ENCODE measurements around the gene MYBPC3. TPM values are rescaled to one million over a fixed set of nuclear protein-coding genes. Genes with fewer than 3 reads are reported as not detected.

The MYBPC3 gene
- total and polyA plus RNA-seq, 2 donors from 2014 or later = 0.19 to 0.52 TPM

DNA sequence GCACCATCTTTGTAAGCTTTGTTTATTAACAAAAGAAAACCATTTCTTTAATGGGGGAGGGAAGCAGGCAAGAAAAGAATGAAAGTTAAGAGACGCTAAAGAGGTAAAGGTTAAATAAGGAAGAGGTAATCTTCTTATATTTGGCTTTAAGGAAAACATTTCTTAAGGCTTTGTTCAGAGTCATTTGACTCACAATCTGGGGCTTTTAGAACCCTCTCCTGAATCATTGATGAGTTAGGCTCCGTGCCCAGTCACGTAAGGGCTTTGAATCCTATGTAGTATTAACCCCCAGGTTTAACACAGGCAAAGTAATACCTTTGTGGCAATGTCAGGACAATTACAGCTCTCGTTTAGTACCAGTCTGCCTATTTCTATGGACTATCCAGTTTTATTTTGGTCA, 56.5 kb downstream of the MYBPC3 start:
- no peak overlapping the region for H3K9ac ChIP-seq (ENCODE audit: low read length in 3 of 3)
- intact Hi-C loops (cut with DNase I) = no loop called here
- no peak for DNase-seq
- peaks cover 10 to 57% (median 34%) of the 10 kb centered on the region in 3 donors for H3K36me3 ChIP-seq (ENCODE audit: control insufficient read depth in 2 of 3, insufficient read depth in 3 of 3, low read length in 3 of 3)
- H3K4me3 ChIP-seq (ENCODE audit: low read length in 3 of 3) = no peak overlapping the region
- H3K9me3 ChIP-seq (ENCODE audit: control insufficient read depth in 2 of 3, insufficient read depth in 1 of 3, low read length in 3 of 3) = peaks cover 0 to 2% (median 0%) of the 10 kb centered on the region in 3 donors
- no peaks in the 10 kb centered on the region for H3K4me1 ChIP-seq (ENCODE audit: control insufficient read depth in 2 of 3, insufficient read depth in 2 of 3, low read depth in 1 of 3, low read length in 3 of 3)
- no peaks in the 10 kb centered on the region for H3K27me3 ChIP-seq (ENCODE audit: control insufficient read depth, insufficient read depth, low read length)
- no peak overlapping the region for H3K27ac ChIP-seq (ENCODE audit: low read depth in 2 of 2, low read length in 2 of 2)
- TF ChIP-seq, protein P1, sequence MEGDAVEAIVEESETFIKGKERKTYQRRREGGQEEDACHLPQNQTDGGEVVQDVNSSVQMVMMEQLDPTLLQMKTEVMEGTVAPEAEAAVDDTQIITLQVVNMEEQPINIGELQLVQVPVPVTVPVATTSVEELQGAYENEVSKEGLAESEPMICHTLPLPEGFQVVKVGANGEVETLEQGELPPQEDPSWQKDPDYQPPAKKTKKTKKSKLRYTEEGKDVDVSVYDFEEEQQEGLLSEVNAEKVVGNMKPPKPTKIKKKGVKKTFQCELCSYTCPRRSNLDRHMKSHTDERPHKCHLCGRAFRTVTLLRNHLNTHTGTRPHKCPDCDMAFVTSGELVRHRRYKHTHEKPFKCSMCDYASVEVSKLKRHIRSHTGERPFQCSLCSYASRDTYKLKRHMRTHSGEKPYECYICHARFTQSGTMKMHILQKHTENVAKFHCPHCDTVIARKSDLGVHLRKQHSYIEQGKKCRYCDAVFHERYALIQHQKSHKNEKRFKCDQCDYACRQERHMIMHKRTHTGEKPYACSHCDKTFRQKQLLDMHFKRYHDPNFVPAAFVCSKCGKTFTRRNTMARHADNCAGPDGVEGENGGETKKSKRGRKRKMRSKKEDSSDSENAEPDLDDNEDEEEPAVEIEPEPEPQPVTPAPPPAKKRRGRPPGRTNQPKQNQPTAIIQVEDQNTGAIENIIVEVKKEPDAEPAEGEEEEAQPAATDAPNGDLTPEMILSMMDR (IDR thresholded peaks at IDR 0.05; ENCODE audit: borderline replicate concordance, extremely low read depth, insufficient read depth) = no peak
- no peak for FAIRE-seq

DNA sequence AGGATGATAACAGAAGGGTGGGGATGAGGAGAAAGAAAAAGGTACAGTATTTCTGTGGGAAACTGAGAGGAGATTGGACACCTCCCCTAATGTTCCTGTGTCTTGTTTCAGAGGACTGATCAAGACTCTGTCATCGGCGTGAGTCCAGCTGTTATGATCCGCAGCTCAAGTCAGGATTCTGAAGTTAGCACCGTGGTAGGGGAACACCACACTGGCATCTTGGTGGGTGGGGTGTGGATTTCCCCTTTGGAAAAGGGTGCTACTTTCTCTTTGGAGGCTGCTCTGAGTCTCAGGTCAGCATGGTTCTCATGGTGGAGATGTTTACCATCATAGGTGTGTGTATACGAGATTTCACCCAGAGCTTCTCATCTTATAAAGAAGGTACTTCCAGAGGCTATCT, 57.1 kb downstream of the MYBPC3 start:
- no peak for DNase-seq
- H3K36me3 ChIP-seq (ENCODE audit: control insufficient read depth in 2 of 3, insufficient read depth in 3 of 3, low read length in 3 of 3) = peaks cover 10 to 64% (median 40%) of the 10 kb centered on the region in 3 donors

DNA sequence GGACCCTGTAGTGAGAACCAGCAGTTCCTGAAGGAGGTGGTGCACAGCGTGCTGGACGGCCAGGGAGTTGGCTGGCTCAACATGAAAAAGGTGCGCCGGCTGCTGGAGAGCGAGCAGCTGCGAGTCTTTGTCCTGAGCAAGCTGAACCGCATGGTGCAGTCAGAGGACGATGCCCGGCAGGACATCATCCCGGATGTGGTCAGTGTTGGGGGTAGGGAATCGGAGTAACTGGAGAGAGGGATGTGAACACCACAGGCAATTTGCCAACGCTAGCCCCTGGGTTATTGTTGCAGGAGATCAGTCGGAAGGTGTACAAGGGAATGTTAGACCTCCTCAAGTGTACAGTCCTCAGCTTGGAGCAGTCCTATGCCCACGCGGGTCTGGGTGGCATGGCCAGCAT, 62.6 kb downstream of the MYBPC3 start:
- Histone ChIP-seq H3K4me3 (ENCODE audit: low read length in 3 of 3) (no peak overlapping the region), H3K9ac (ENCODE audit: low read length in 3 of 3) (no peak overlapping the region), H3K4me1 (ENCODE audit: control insufficient read depth in 2 of 3, insufficient read depth in 2 of 3, low read depth in 1 of 3, low read length in 3 of 3) (no peaks in the 10 kb centered on the region), H3K27me3 (ENCODE audit: control insufficient read depth, insufficient read depth, low read length) (no peaks in the 10 kb centered on the region), H3K9me3 (ENCODE audit: control insufficient read depth in 2 of 3, insufficient read depth in 1 of 3, low read length in 3 of 3) (no peaks in the 10 kb centered on the region), H3K27ac (ENCODE audit: low read depth in 2 of 2, low read length in 2 of 2) (no peak overlapping the region), H3K36me3 (ENCODE audit: control insufficient read depth in 2 of 3, insufficient read depth in 3 of 3, low read length in 3 of 3) (peaks cover 2 to 74% (median 69%) of the 10 kb centered on the region in 3 donors)
- DNase-seq (no peak), FAIRE-seq (no peak)
- TF ChIP-seq, protein P1 (IDR thresholded peaks at IDR 0.05; ENCODE audit: borderline replicate concordance, extremely low read depth, insufficient read depth) = no peak
- intact Hi-C loops (cut with DNase I) = no loop called here

More for the DNA sequence above, 57.1 kb downstream of the MYBPC3 start:
- Histone ChIP-seq H3K4me1 (ENCODE audit: control insufficient read depth in 2 of 3, insufficient read depth in 2 of 3, low read depth in 1 of 3, low read length in 3 of 3) (no peaks in the 10 kb centered on the region), H3K27ac (ENCODE audit: low read depth in 2 of 2, low read length in 2 of 2) (no peak overlapping the region), H3K4me3 (ENCODE audit: low read length in 3 of 3) (no peak overlapping the region), H3K27me3 (ENCODE audit: control insufficient read depth, insufficient read depth, low read length) (no peaks in the 10 kb centered on the region), H3K9me3 (ENCODE audit: control insufficient read depth in 2 of 3, insufficient read depth in 1 of 3, low read length in 3 of 3) (peaks cover 0 to 2% (median 0%) of the 10 kb centered on the region in 3 donors), H3K9ac (ENCODE audit: low read length in 3 of 3) (no peak overlapping the region)
- FAIRE-seq = no peak
- TF ChIP-seq, protein P1 (IDR thresholded peaks at IDR 0.05; ENCODE audit: borderline replicate concordance, extremely low read depth, insufficient read depth) = no peak
- intact Hi-C loops (cut with DNase I) = no loop called here

DNA sequence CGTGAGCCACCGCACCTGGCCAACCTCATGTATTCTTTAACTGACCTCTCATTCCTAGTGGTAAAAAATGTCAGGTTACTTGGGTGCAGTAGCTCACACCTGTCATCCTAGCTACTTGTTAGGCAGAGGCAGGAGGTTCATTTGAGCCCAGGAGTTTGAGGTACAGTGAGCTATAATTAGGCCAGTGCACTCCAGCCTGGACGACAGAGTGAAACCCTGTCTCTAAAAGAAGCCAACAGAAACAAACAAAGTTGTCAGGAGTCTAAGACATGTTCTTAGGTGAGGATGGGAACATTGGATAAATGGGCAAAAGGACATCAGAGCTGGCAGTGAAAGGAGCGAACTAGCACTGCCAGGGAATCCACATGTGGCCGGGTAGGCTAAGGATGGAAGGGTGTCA, 64.4 kb downstream of the MYBPC3 start:
- DNase-seq (no peak), FAIRE-seq (no peak)
- no peak overlapping the region for H3K4me3 ChIP-seq (ENCODE audit: low read length in 3 of 3)
- no peaks in the 10 kb centered on the region for H3K27me3 ChIP-seq (ENCODE audit: control insufficient read depth, insufficient read depth, low read length)
- no peak overlapping the region for H3K27ac ChIP-seq (ENCODE audit: low read depth in 2 of 2, low read length in 2 of 2)
- no peaks in the 10 kb centered on the region for H3K4me1 ChIP-seq (ENCODE audit: control insufficient read depth in 2 of 3, insufficient read depth in 2 of 3, low read depth in 1 of 3, low read length in 3 of 3)
- TF ChIP-seq, protein P1 (IDR thresholded peaks at IDR 0.05; ENCODE audit: borderline replicate concordance, extremely low read depth, insufficient read depth) = no peak
- no peaks in the 10 kb centered on the region for H3K9me3 ChIP-seq (ENCODE audit: control insufficient read depth in 2 of 3, insufficient read depth in 1 of 3, low read length in 3 of 3)
- intact Hi-C loops (cut with DNase I) = no loop called here
- H3K9ac ChIP-seq (ENCODE audit: low read length in 3 of 3) = no peak overlapping the region
- peaks cover 7 to 80% (median 77%) of the 10 kb centered on the region in 3 donors for H3K36me3 ChIP-seq (ENCODE audit: control insufficient read depth in 2 of 3, insufficient read depth in 3 of 3, low read length in 3 of 3)
